ENCODE measurements around the gene KIF1C. TPM values are rescaled to one million over a fixed set of nuclear protein-coding genes. Genes with fewer than 3 reads are reported as not detected.

KIF1C gene
- polyA plus RNA-seq, 3 donors: 3.6 to 12.0 (median 3.9) TPM

- no peak overlapping the region for H3K27ac ChIP-seq (ENCODE audit: low read depth in 1 of 2, low read length in 2 of 2)
- Mint-ChIP-seq H3K9me3 (no peaks in the 10 kb centered on the region), H3K27ac (no peak overlapping the region), H3K4me3 (peak overlapping the region in 1 of 2 donors; percentile 22), H3K27me3 (ENCODE audit: low read depth in 3 of 3) (peaks cover 11 to 13% (median 12%) of the 10 kb centered on the region in 3 donors), H3K4me1 (peaks cover 3% of the 10 kb centered on the region), H3K36me3 (no peaks in the 10 kb centered on the region)
- H3K9me3 ChIP-seq (replicated peaks in 1 of 2; ENCODE audit: control insufficient read depth in 1 of 2, insufficient read depth in 1 of 2, low read length in 2 of 2): no peaks in the 10 kb centered on the region
- H3K4me1 ChIP-seq (ENCODE audit: control insufficient read depth in 1 of 2, insufficient read depth in 2 of 2, low read length in 2 of 2): no peaks in the 10 kb centered on the region
- no peaks in the 10 kb centered on the region for H4K20me1 ChIP-seq (ENCODE audit: insufficient read depth, low read length)
- H3K79me2 ChIP-seq (ENCODE audit: insufficient read depth, low read length): no peaks in the 10 kb centered on the region
- no peak for DNase-seq
- H2AFZ ChIP-seq (ENCODE audit: insufficient read depth, low read depth, low read length, poor library complexity, severe bottlenecking): no peak overlapping the region
- 71% methylated on average over 1 of the region's 1 CpG for WGBS (ENCODE audit: insufficient coverage)
- no peaks in the 10 kb centered on the region for H3K27me3 ChIP-seq (ENCODE audit: control insufficient read depth in 2 of 2, insufficient read depth in 2 of 2, low read length in 2 of 2)
- TF ChIP-seq CTCF (IDR thresholded peaks at IDR 0.05): no peak
- no peak overlapping the region for H3K4me2 ChIP-seq (replicated peaks; ENCODE audit: extremely low read depth, low read length, poor library complexity, severe bottlenecking)
- H3K4me3 ChIP-seq (replicated peaks in 1 of 3; ENCODE audit: low read depth in 2 of 3, low read length in 3 of 3): no peak overlapping the region
- intact Hi-C loops (cut with micrococcal nuclease): loop anchor here in 1 of 2 donors (10.0 kb wide), 1 partner anchor 160 kb away; the partner anchor contains the start of gene CHRNE
- no peak overlapping the region for H3K9ac ChIP-seq (ENCODE audit: insufficient read depth, low read length, poor library complexity, severe bottlenecking)
- no peaks in the 10 kb centered on the region for H3K36me3 ChIP-seq (replicated peaks in 1 of 2; ENCODE audit: control insufficient read depth in 1 of 2, insufficient read depth in 2 of 2, low read length in 2 of 2)
Measured at GRCh38 chr17:5065227-5065744, 67.5 kb downstream of the KIF1C start.

- H3K79me2 ChIP-seq (ENCODE audit: insufficient read depth, low read length): no peaks in the 10 kb centered on the region
- H2AFZ ChIP-seq (ENCODE audit: insufficient read depth, low read depth, low read length, poor library complexity, severe bottlenecking): no peak overlapping the region
- H3K4me3 Mint-ChIP-seq: no peak overlapping the region
- no peak overlapping the region for H3K4me2 ChIP-seq (replicated peaks; ENCODE audit: extremely low read depth, low read length, poor library complexity, severe bottlenecking)
- WGBS (ENCODE audit: insufficient coverage): 94% methylated on average over 2 of the region's 3 CpGs
- no peaks in the 10 kb centered on the region for H3K4me1 ChIP-seq (ENCODE audit: control insufficient read depth in 1 of 2, insufficient read depth in 2 of 2, low read length in 2 of 2)
- H4K20me1 ChIP-seq (ENCODE audit: insufficient read depth, low read length): no peaks in the 10 kb centered on the region
- H3K27me3 ChIP-seq (ENCODE audit: control insufficient read depth in 2 of 2, insufficient read depth in 2 of 2, low read length in 2 of 2): no peaks in the 10 kb centered on the region
- H3K27me3 Mint-ChIP-seq (ENCODE audit: low read depth in 3 of 3): peaks cover 11 to 14% (median 13%) of the 10 kb centered on the region in 3 donors
- DNase-seq: no peak
- H3K9me3 ChIP-seq (replicated peaks in 1 of 2; ENCODE audit: control insufficient read depth in 1 of 2, insufficient read depth in 1 of 2, low read length in 2 of 2): no peaks in the 10 kb centered on the region
- H3K4me1 Mint-ChIP-seq: peaks cover 3% of the 10 kb centered on the region
- intact Hi-C loops (cut with micrococcal nuclease): loop anchor here in 1 of 2 donors (10.0 kb wide), 1 partner anchor 163 kb away; the partner anchor contains the start of gene CHRNE
- TF ChIP-seq CTCF (IDR thresholded peaks at IDR 0.05): no peak
- no peaks in the 10 kb centered on the region for H3K36me3 ChIP-seq (replicated peaks in 1 of 2; ENCODE audit: control insufficient read depth in 1 of 2, insufficient read depth in 2 of 2, low read length in 2 of 2)
- H3K36me3 Mint-ChIP-seq: no peaks in the 10 kb centered on the region
- H3K4me3 ChIP-seq (replicated peaks in 1 of 3; ENCODE audit: low read depth in 2 of 3, low read length in 3 of 3): no peak overlapping the region
- no peak overlapping the region for H3K9ac ChIP-seq (ENCODE audit: insufficient read depth, low read length, poor library complexity, severe bottlenecking)
- no peak overlapping the region for H3K27ac ChIP-seq (ENCODE audit: low read depth in 1 of 2, low read length in 2 of 2)
- H3K27ac Mint-ChIP-seq: no peak overlapping the region
- H3K9me3 Mint-ChIP-seq: no peaks in the 10 kb centered on the region
Measured at GRCh38 chr17:5068236-5068635, 70.5 kb downstream of the KIF1C start.
